ENCODE measurements around the gene GPC1. TPM values are rescaled to one million over a fixed set of nuclear protein-coding genes. Genes with fewer than 3 reads are reported as not detected.

The GPC1 gene
- total and polyA plus RNA-seq, 2 donors (not counting 1 experiment from before 2014, with no cell fraction given) = 1.2 to 3.3 TPM

GRCh38 chr2:240410808-240411207 lies 24.7 kb upstream of the GPC1 start:
- intact Hi-C loops (cut with micrococcal nuclease) = no loop called here
- 87% methylated on average over 19 of the region's 21 CpGs for WGBS (ENCODE audit: insufficient coverage)

GRCh38 chr2:240411261-240412160 lies 24.0 kb upstream of the GPC1 start:
- no peaks in the 10 kb centered on the region for H3K9me3 Mint-ChIP-seq (ENCODE audit: insufficient read depth)
- H3K4me2 ChIP-seq (replicated peaks; ENCODE audit: low read depth, low read length, poor library complexity, severe bottlenecking) = no peak overlapping the region
- no peak overlapping the region for H3K4me3 Mint-ChIP-seq
- no peak overlapping the region for H3K4me3 ChIP-seq (ENCODE audit: control extremely low read depth in 1 of 5, extremely low read depth in 1 of 5, insufficient read depth in 1 of 5, low read depth in 2 of 5, low read length in 4 of 5)
- 85% methylated on average over 27 of the region's 28 CpGs for WGBS (ENCODE audit: insufficient coverage)
- no peaks in the 10 kb centered on the region for H4K20me1 ChIP-seq (ENCODE audit: control insufficient read depth, insufficient read depth, low read length, poor library complexity, severe bottlenecking)
- POLR2A ChIA-PET = no interaction called here
- no peaks in the 10 kb centered on the region for H3K9me3 ChIP-seq (ENCODE audit: control extremely low read depth in 1 of 3, control insufficient read depth in 2 of 3, insufficient read depth in 1 of 3, low read length in 2 of 3)
- H3K27ac ChIP-seq (ENCODE audit: low read length in 2 of 2) = no peak overlapping the region
- H3K27me3 ChIP-seq (replicated peaks in 1 of 4; ENCODE audit: control extremely low read depth in 1 of 4, control insufficient read depth in 3 of 4, insufficient read depth in 4 of 4, low read length in 3 of 4) = no peaks in the 10 kb centered on the region
- no peak overlapping the region for H3K9ac ChIP-seq (ENCODE audit: low read length)
- TF ChIP-seq, protein P1, sequence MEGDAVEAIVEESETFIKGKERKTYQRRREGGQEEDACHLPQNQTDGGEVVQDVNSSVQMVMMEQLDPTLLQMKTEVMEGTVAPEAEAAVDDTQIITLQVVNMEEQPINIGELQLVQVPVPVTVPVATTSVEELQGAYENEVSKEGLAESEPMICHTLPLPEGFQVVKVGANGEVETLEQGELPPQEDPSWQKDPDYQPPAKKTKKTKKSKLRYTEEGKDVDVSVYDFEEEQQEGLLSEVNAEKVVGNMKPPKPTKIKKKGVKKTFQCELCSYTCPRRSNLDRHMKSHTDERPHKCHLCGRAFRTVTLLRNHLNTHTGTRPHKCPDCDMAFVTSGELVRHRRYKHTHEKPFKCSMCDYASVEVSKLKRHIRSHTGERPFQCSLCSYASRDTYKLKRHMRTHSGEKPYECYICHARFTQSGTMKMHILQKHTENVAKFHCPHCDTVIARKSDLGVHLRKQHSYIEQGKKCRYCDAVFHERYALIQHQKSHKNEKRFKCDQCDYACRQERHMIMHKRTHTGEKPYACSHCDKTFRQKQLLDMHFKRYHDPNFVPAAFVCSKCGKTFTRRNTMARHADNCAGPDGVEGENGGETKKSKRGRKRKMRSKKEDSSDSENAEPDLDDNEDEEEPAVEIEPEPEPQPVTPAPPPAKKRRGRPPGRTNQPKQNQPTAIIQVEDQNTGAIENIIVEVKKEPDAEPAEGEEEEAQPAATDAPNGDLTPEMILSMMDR (IDR thresholded peaks at IDR 0.05) = no peak
- no peak for TF ChIP-seq EZH2 (IDR thresholded peaks at IDR 0.05; ENCODE audit: borderline replicate concordance, insufficient read depth, low read depth, low read length, poor library complexity, severe bottlenecking)
- no peaks in the 10 kb centered on the region for H3K4me1 ChIP-seq (ENCODE audit: control insufficient read depth in 2 of 2, insufficient read depth in 2 of 2, low read length in 2 of 2)
- ATAC-seq (ENCODE audit: low read depth) (no peak), DNase-seq (no peak)
- intact Hi-C loops (cut with micrococcal nuclease) = no loop called here
- H3K27me3 Mint-ChIP-seq = peaks cover 10% of the 10 kb centered on the region
- no peak overlapping the region for H3K27ac Mint-ChIP-seq
- CTCF ChIA-PET = no interaction called here
- H2AFZ ChIP-seq (ENCODE audit: insufficient read depth, low read depth, low read length, poor library complexity, severe bottlenecking) = no peak overlapping the region
- H3K4me1 Mint-ChIP-seq = no peaks in the 10 kb centered on the region
- no peaks in the 10 kb centered on the region for H3K36me3 ChIP-seq (replicated peaks in 1 of 2; ENCODE audit: control extremely low read depth in 1 of 2, control insufficient read depth in 1 of 2, extremely low read depth in 1 of 2, insufficient read depth in 2 of 2, low read length in 1 of 2)
- no peaks in the 10 kb centered on the region for H3K79me2 ChIP-seq (ENCODE audit: control insufficient read depth, insufficient read depth, low read length)

More at GRCh38 chr2:240410808-240411207, 24.7 kb upstream of the GPC1 start:
- H3K27me3 Mint-ChIP-seq = peaks cover 11% of the 10 kb centered on the region
- no peaks in the 10 kb centered on the region for H3K9me3 Mint-ChIP-seq (ENCODE audit: insufficient read depth)
- CTCF ChIA-PET = no interaction called here
- ATAC-seq (ENCODE audit: low read depth) (no peak), DNase-seq (no peak)
- Histone ChIP-seq H4K20me1 (ENCODE audit: control insufficient read depth, insufficient read depth, low read length, poor library complexity, severe bottlenecking) (no peaks in the 10 kb centered on the region), H3K79me2 (ENCODE audit: control insufficient read depth, insufficient read depth, low read length) (no peaks in the 10 kb centered on the region), H3K4me3 (ENCODE audit: control extremely low read depth in 1 of 5, extremely low read depth in 1 of 5, insufficient read depth in 1 of 5, low read depth in 2 of 5, low read length in 4 of 5) (no peak overlapping the region), H3K9ac (ENCODE audit: low read length) (no peak overlapping the region), H3K4me2 (replicated peaks; ENCODE audit: low read depth, low read length, poor library complexity, severe bottlenecking) (no peak overlapping the region), H3K36me3 (replicated peaks in 1 of 2; ENCODE audit: control extremely low read depth in 1 of 2, control insufficient read depth in 1 of 2, extremely low read depth in 1 of 2, insufficient read depth in 2 of 2, low read length in 1 of 2) (no peaks in the 10 kb centered on the region), H3K4me1 (ENCODE audit: control insufficient read depth in 2 of 2, insufficient read depth in 2 of 2, low read length in 2 of 2) (no peaks in the 10 kb centered on the region), H3K27me3 (replicated peaks in 1 of 4; ENCODE audit: control extremely low read depth in 1 of 4, control insufficient read depth in 3 of 4, insufficient read depth in 4 of 4, low read length in 3 of 4) (no peaks in the 10 kb centered on the region), H3K27ac (ENCODE audit: low read length in 2 of 2) (no peak overlapping the region), H2AFZ (ENCODE audit: insufficient read depth, low read depth, low read length, poor library complexity, severe bottlenecking) (no peak overlapping the region), H3K9me3 (ENCODE audit: control extremely low read depth in 1 of 3, control insufficient read depth in 2 of 3, insufficient read depth in 1 of 3, low read length in 2 of 3) (no peaks in the 10 kb centered on the region)
- H3K27ac Mint-ChIP-seq = no peak overlapping the region
- H3K4me3 Mint-ChIP-seq = no peak overlapping the region
- POLR2A ChIA-PET = no interaction called here
- TF ChIP-seq EZH2 (IDR thresholded peaks at IDR 0.05; ENCODE audit: borderline replicate concordance, insufficient read depth, low read depth, low read length, poor library complexity, severe bottlenecking) = no peak
- TF ChIP-seq, protein P1 (IDR thresholded peaks at IDR 0.05) = no peak
- H3K4me1 Mint-ChIP-seq = no peaks in the 10 kb centered on the region
